Measurements from ENCODE around the gene DNASE1.
"Not testable (repeated sequence)": the region's sequence is repeated elsewhere in the genome, so short reads cannot be mapped to it uniquely, and the experiment has no call there.

Gene DNASE1

DNA sequence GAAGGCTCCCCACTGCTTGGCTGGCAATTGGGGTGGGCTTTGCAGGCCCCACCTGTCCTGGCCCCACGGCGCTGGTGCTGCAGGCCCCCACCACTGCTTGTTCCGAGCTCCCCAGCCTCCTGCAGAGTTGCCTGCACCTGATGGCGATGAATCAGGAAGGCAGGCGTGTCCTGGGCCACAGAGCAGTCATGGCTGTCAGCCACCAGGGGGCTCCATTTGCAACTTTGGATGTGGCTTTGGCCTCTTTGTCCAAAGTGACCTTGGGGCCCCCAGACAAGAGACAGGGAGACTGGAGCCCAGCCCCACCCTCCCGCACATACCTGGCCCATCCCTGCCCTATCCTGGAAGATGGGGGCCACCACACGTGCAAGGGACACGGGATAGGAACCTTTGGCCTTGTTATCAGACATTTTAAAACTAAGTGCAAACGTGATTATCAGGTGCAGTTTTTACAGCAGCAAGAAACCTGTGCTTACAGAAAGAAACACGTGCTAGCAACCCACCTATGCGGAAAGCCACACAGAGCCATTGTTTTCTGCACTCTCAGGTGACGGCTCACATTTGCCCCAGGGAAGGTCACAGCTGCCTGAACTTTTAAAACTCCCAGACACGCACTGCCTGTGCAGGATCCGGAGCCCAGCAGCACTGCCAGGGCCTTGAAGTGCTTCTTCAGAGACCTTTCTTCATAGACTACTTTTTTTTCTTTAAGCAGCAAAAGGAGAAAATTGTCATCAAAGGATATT is at the start of gene DNASE1:
Gene DNASE1 (plus strand): TSS at position 443 of the 743 bp plus-strand sequence. CDS start 683 bp downstream, outside the sequence.
- DNase-seq, result peak in 22 of 56 donors; percentile 6 to 41 (median 20)

DNA sequence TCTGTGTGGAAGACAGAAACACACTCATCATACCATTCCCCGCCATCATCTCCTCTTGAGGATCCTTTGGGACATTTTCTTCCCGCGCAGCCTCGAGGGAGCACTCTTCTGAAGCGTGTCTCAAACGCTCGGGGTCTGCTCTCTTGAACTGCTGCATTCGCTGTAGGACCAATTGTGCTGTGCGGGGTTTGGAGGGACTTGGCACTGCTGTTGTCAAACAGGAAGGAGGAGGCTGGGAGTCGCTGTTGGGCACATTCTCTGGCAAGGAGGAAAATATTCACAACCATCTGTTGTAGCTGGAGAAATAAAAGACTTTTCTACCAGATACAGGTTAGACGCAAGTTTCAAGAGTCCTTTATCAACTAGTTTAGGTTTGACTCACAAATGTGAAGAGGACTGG is 48.0 kb upstream of the DNASE1 start:
- DNase-seq, result no peak

DNA sequence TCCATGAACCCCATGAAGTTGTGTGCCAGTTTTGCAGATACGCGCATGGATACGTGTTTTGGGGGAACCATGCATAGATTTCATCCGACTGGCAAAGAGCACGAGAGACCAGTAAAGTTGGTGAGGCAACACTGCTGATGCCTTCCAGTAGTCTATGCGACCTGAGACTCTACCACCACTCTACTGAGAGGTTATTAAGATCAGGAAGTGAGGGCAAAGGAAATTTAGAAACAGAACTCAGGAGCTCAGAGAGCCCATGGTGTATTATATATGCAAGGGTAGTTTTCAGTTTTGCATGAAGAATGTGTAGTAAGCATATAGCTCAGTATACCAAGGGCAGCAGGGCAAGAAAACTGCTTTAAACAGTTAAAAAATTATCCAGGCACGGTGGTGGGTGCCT is 47.3 kb upstream of the DNASE1 start:
- DNase-seq, result no peak

DNA sequence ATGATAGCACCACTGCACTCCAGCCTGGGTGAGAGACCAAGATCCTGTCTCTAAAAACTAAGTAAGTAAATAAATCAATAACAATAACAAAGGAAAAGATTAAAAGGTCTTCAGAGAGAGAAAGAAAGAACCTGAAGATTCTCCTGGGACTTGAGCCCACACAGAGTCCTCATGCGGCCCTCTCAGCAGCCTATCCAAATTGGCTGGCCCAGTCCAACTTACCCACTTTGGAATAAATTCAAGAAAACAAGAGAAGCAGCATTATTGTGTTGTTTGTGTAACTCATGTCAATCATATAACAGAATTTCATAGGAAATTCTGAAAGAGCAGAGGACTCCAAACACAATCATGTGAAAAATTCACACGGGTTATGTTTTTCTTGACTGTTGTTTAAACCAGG is 46.9 kb upstream of the DNASE1 start:
- DNase-seq, result no peak

DNA sequence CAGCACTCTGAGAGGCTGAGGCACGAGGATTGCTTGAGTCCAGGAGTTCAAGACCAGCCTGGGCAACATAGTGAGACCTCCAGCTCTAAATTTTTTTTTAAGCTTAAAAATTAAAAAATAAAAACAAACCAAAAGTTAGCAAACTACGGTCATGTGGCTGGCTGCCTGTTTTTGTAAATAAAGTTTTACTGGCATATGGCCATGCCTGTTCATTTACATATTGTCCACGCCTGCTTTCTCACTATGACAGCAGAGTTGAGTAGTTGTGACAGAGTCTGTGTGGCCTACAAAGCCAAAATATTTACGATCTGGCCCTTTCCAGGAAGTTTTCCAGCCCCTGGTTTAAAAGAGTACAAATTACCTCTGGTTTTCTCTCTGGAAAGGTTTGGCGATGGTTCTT is 46.4 kb upstream of the DNASE1 start:
- no peak for DNase-seq

GRCh38 chr16:3608976-3609375 is 45.5 kb upstream of the DNASE1 start:
- DNase-seq, result not testable (repeated sequence)

GRCh38 chr16:3609895-3610697 is 44.4 kb upstream of the DNASE1 start:
- no peak for DNase-seq

DNA sequence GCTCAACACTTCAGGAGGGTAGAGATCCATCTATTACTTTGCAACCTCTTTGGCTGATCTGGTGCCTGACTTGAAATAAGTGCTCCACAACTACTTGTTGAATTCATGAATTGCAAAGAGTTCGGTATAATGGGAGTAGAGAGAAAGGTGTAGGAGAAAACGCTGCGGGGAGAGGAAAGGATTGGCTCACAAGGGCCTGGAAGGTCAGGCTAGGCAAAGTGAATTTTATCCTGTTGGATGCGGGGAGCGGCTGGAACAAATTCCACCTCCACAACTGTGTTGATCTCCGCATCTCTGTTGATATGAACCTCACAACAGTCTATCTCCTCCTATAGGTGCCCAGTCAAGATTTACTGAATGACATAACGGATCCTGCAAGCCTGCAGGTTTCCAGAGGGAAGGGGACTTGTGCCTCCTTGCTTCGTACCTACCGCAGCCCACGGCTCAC is 43.8 kb upstream of the DNASE1 start:
- peak in 4 of 56 donors; percentile 16 to 48 (median 22) for DNase-seq

GRCh38 chr16:3611146-3611975 is 43.1 kb upstream of the DNASE1 start, which contains the start of gene SLX4:
Gene SLX4 (minus strand): TSS chr16:3611606. CDS start chr16:3608964, 2,642 bp downstream.
- DNase-seq, result peak in 55 of 56 donors; percentile 4 to 88 (median 74)

DNA sequence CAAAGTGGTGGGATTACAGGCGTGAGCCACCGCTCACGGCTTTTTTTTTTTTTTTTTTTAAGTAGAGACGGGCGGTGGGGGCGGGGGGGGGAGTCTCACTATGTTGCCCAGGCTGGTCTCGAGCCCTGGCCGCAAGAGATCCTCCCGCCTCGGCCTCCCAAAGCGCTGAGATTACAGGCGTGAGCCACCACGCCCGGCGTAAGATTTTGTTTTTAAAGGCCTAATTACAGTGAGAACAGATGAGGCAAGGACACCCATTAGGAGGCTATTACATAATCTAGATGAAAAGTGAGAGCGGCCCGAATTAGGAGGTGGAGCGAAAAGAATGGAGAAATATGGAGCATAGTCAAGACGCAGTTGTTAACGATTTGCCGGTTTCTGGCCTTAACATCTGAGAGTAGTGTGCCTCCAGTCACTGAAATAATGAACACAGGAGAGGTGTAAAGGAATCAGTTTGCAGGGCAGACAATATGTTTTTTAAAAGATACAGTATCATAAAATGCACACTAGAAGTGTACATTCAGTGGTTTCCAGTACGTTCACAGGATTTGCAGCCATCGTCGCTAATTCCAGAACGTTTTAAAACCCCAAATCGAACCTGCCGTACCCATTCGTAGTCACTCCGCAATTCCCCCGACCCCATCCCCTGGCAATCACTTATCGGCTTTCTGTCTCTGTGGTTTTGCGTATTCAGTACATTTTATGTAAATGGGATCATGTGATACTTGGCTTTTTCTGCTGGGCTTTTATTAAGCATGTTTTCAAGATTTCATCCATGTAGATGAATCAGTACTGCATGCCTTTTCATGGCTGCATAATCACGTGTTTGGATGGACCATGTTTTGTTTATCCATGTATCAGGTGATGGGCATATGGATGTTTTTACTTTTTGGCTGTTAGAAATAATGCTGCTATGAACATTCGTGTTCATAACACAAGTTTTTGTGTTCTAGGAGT is 41.7 kb upstream of the DNASE1 start:
- no peak for DNase-seq

DNA sequence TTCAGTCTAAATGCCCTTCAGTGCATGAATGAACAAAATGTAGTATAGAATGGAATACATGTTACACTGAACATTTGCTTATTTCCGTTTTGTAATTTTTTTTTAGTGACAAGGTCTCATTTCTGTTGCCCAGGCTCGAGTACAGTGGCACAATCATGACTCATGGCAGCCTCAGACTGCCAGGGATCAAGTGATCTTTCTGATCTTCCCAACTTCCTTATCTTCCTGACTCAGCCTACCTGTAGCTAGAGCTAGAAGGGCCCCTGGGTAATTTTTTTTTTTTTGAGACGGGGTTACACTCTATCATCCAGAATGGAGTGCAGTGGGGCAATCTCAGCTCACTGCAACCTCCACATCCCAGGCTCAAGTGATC is 35.7 kb upstream of the DNASE1 start:
- DNase-seq, result no peak

GRCh38 chr16:3623642-3624041 is 30.8 kb upstream of the DNASE1 start:
- no peak for DNase-seq

GRCh38 chr16:3625331-3625730 is 29.2 kb upstream of the DNASE1 start:
- no peak for DNase-seq

GRCh38 chr16:3625911-3626732 is 28.4 kb upstream of the DNASE1 start:
- no peak for DNase-seq

GRCh38 chr16:3637371-3637923 is 17.0 kb upstream of the DNASE1 start:
- DNase-seq, result no peak

- DNase-seq, result no peak
Observed at GRCh38 chr16:3638916-3639644, 15.4 kb upstream of the DNASE1 start.

- DNase-seq, result no peak
Observed at GRCh38 chr16:3640207-3640606, 14.3 kb upstream of the DNASE1 start.

Data from nucleus accumbens (tissue), 56 donors.